CD4-positive, alpha-beta T cell treated with Interleukin-4 for 1 hour (primary cell): ENCODE measurements around the gene SMAD3.
"Not testable (repeated sequence)": the region's sequence is repeated elsewhere in the genome, so short reads cannot be mapped to it uniquely, and the experiment has no call there.

ENCODE experiments used
- DNase-seq, 2 donors: peaks; one replicate each; pipeline ENCODE4 v3.0.0-alpha.2; 2020 to 2022

Gene SMAD3

DNA sequence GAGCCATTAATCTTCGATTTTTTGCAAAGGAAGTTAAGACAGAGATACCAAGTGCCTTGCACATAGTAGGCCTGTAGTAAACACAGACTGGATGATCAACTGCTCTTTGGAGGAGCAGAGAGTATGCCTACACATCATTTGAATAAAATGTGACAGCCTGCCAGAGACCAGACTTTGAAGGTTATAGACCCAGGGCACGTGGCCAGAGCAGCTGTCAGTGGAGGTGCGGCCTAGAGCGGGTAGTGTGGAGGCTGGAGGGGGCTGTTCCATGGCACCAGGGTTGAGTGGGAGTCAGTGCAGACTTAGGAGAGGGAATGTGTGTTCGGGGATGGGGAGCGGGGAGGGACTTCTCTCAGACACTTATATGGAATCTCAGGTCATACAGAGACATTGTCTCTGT, 80.8 kb downstream of the SMAD3 start:
- no peak for DNase-seq

GRCh38 chr15:67146875-67147381, 81.5 kb downstream of the SMAD3 start:
- peak; percentile 33 to 61 for DNase-seq

DNA sequence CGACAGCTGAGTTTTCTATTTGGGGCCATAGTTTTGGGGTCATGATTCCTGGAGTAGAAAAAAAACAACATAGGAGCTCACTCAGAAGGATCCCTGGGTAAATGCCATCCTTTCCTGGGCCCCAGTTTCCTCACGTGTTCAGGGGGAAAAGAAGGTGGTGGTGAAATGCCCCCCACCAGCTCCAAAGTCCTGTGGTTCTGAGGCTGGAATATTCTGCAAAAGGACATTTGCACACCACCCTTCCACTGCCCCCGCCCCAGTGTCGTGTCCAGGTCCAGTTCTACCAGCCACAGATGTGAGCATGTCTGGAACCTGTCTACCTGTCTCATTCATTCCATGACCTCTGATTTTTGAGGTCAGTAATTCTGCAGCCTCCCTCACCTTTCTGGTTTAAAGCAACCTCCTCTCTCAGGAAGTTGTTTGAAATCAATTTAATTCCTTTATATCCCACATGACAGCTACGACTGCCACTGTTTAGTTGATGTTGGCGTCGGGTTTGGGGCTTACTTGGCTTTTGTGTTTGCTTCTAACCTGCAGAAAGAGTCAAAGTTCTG, 82.1 kb downstream of the SMAD3 start:
- DNase-seq, result no peak

- DNase-seq, result no peak
Measured at GRCh38 chr15:67148196-67148701, 82.8 kb downstream of the SMAD3 start.

DNA sequence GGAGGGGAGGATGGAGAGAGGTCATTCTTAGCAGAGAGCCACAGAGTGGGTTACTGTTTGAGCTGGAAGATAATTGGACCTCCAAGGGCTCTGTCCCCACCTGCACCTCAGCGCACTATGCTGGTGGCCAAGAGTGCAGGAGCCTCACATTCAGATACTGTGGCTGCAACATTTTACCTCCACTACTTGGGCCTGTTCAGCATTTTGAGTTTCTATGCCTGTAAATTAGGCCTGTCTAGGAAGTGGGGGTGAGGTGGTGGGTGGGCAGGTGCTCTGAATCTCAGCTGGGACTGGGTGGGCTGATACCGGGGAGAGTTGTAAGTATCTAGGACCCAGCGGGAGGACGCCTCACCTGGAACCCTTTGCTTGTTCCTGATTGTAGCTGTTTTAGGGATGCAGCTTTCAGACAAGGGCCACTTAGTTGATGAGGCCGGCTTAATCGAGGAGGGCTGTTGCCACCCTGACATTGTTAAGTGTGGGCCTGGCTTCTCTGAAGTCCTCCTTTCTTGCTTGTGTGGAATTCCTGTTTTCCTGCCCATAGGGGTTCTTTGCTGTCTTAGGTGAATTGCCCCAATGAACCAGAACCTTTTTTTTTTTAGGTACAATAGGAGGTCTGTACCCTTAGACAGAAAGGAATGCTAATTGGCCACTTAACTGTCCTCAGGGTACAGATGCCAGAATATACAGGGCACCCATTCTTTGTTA, 83.8 kb downstream of the SMAD3 start:
- no peak for DNase-seq

DNA sequence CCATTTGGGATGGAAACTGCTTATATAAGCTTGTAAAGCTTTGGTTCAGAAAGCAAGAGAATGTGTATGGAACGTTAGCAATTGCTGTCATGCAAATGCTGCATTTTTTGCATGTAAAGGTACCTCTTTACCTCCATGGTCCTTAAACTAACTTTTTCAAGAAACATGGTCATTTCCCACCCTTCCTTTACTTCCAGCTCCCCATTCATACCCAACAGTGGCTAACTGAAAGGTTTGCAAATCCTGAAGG, 84.3 kb downstream of the SMAD3 start:
- DNase-seq, result no peak

DNA sequence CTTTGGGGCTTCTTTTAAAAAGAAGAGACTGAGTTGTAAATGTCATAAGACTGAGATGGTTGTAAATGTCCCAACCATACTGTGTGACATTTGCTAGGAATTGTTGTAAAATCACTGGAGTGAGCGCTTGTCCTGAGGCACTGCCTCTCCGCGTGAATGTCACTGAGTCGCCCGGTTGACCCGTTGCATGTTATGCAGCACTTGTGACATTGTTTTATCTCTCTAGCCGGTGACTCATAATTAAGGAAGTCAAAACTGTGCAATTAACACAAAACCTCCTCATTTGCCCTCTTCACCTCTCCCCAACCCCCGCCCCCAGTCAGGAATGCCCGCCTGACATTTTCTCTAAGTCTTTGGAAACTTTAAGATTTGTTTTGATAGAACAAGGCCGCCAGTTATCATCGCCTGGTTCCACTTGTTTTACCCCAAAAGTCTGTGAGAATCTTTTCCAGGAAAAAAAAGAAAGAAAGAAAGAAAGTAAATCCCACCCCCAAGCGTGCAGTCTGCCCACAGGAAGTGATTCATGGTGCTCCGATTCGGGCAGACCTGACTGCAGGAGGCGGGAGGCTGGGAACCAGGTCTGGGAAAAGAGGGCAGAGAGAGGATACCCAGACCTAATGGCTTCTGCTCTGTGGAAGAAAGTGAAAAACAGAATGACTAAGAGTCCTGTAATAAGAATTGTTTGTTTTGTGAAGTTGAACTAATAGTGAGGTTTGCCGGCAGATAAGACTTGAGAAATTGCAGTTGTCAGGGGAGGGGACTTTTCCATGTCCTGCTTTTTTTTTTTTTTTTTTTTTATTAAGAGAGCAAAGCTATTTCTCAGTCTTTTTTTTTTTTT, 84.8 kb downstream of the SMAD3 start:
- DNase-seq, result peak; percentile 29 to 53

DNA sequence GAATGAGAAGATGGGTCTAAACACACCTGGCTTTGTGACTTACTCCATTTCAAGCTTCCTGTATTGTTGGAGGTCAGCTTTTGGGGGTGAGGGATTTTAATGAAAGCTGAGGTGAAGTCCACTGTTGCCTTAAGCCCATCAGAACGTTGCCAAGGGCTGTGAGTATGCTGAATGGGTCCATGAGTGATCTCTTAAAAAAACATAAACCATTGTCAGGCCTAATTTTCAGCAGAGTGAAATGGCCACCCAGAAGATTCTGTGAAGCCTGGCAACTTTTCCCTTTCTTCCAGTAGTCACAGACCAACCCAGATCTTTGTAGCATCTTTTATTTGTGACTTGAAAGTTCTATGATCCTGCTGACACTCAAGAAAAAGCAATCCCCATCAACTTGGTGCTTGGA, 87.0 kb downstream of the SMAD3 start:
- no peak for DNase-seq

DNA sequence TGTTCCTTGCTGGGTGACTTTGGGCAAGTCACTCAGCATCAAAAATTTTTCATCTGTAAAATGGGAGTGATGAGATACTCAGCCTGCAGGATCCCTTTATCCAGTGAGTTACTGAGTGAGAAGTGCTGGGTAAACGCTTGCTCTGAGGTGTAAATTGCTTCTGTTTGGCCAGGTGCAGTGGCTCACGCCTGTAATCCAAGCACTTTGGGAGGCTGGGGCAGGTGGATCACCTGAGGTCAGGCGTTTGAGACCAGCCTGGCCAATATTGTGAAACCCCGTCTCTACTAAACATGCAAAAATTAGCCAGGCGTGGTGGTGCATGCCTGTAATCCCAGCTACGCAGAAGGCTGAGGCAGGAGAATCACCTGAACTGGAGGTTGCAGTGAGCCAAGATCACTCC, 87.6 kb downstream of the SMAD3 start:
- not testable (repeated sequence) for DNase-seq

- DNase-seq, result no peak
Measured at GRCh38 chr15:67154249-67154648, 88.8 kb downstream of the SMAD3 start.

GRCh38 chr15:67156426-67156825, 91.0 kb downstream of the SMAD3 start:
- no peak for DNase-seq

- no peak for DNase-seq
Measured at GRCh38 chr15:67156834-67157233, 91.4 kb downstream of the SMAD3 start.

DNA sequence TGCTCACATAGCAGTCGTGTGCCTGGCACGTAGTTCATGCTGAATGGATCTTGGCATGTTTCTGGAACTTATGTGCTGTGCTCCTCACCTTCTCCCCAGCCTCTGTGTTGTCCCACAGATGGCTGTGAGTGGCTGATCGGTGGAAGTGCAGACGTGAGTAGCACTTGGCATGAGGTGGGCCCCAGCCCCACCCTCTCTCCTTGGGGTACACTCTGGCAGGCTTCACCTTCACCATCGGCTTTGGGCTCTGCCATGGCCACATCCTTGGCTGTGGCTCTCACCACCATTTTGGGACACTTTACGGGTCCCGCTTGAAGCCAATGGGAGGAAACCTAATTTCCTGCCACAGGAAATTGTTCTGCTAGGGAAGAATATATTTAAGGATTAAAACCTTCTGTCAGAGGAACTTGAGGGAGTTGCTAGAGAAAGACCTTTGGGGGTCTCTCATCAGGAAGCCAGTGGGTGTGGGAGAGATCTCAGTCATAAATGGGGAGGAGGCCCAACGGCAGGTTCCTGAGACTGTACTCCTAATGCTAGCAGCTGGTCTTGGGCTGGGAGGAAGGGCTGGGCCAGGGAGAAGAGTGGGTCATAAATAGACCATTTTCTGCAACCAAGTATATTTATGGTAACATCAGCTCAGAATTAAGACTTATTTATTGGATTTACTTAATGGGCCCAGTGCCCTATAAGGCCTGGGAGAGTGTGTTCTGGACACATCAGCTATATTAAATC, 92.3 kb downstream of the SMAD3 start:
- no peak for DNase-seq

- DNase-seq, result no peak
Measured at GRCh38 chr15:67158367-67158766, 93.0 kb downstream of the SMAD3 start.

DNA sequence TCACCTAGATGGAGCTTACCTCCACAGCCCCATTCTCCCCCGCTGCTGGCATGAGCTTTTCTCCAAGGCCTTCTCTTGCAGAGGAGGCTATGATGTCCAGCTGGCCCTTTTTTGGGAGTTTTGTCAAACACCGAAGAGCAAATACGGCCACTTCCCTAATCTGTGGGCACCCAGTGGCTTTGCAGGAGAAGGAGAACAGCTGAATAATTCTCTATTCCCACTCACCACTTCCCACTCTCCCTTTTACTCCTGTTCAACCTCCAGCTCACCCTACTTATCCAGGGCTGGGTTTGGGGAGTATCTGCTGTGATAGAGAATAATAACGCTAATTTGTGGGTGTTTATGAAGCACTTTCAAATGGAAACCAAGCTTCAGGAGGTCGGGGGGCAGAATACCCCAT, 96.0 kb downstream of the SMAD3 start:
- no peak for DNase-seq

DNA sequence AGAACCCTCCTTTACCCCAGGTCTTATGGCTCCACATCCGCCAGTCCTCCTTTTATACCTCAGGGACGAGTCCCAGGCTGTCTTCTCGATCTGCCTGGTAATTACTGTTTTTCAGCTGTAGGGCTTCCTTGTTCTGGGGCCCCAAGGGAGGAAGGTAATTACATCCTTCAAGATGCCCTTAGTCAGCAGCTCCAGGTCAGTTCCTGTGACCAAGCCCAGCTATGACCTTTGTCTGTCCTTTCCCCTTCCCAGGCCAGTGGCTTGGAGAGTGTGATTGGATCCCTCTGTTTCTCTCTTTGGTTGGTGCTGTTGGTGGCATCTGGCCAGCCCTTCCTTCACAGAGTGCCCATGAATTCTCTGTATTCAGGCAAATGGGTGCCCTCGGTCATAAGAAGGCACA, 96.5 kb downstream of the SMAD3 start:
- no peak for DNase-seq

DNA sequence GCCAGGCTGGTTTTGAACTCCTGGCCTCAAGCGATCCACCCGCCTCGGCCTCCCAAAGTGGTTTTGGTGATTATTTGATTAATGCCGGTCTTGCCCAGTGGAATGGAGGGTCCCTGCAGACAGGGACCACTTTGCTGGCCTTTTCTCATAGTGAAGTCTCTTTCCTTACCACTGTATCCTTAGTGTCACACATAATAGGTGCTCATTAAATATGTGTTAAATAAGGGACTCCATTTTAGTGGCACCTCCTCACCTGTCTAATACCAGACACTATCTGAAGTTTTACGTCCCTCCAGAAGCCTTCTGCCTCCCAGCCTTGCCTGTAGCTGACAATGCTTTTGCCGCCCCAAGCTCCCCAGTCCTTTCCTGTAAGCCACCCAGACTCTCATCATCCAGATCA, 97.8 kb downstream of the SMAD3 start:
- no peak for DNase-seq

DNA sequence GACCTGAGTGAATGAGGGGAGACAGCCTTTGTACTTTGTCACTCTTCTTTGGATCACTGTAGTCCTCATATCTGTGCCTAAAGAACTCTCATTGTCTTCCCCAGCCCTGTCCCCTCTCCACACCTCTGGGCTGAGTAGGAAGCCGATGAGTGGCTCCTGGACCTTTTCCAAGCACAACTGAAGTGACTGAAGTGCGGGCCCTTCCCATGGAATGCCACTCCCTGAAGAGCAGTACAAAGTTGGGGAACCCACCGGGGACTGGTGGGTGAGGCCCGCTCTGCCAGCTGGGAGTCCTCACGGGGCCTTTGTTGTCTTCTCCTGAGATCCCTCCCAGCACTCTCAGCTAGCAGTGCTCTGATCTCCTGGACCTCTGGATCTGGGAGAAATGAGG, 99.0 kb downstream of the SMAD3 start:
- DNase-seq, result no peak

DNA sequence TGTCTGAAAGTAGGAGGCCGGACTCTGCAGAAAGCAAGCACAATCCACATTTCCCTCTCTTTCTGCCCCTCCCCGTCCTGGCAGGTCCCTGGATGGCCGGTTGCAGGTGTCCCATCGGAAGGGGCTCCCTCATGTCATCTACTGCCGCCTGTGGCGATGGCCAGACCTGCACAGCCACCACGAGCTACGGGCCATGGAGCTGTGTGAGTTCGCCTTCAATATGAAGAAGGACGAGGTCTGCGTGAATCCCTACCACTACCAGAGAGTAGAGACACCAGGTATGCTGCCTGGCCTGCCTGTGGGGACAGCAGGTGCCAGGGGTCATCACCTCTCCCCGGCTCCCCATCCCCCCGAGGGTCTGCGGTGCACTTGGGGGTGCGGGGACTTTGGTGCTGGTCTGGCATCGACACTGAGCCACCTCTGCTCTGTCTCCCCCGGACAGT, 99.4 kb downstream of the SMAD3 start:
- no peak for DNase-seq

- no peak for DNase-seq
Measured at GRCh38 chr15:67165254-67166253, 100.2 kb downstream of the SMAD3 start.

DNA sequence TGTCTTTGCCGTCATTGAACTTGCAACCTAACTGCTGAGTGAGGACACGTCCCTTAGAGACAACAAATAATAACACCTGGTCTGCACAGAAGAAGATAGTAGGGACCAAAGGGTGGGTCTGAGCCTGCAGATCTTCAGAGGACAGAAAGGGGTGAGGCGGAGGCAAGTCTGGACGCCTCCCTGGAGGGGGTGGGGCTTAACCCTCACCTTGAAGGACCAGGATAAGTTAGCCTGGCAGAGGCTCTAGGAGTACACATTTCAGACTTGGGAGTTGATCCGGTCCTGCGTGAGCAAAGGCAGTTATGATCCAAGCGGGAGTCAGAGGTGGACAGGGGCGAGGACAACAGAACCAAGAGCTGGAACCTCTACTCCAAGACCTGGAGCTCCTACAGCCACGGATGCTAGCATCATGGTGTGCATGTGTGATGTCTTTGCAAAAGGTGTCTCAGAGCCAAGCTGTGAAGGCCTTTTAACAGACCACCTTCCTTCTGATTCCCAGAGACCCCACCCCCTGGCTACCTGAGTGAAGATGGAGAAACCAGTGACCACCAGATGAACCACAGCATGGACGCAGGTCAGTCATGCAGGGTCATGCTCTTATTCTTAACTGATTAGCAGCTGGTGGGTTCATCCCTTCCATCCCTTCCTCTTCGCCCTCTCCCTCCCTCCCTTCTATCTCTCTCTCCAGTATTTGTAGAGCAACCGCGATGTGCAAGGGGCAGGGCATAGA, 101.0 kb downstream of the SMAD3 start:
- DNase-seq, result no peak
